RCC 7860 (cell line): Measurements from ENCODE around the gene SVOP.

Experiments used
- DNase-seq: peaks from one replicate; pipeline ENCODE4 v3.0.0-alpha.2; 2015; ENCODE audit warnings: low spot score
- FAIRE-seq: peaks from 2 replicates; lab custom pipeline; 2012; peaks lifted over from hg19 to GRCh38; lab: Jason Lieb, UNC

SVOP gene

GRCh38 chr12:108939594-108939993 lies 81.3 kb downstream of the SVOP start:
- no peak for DNase-seq
- FAIRE-seq = no peak

- FAIRE-seq (no peak), DNase-seq (no peak)
Observed at GRCh38 chr12:108938247-108938924, 82.5 kb downstream of the SVOP start.

- FAIRE-seq (no peak), DNase-seq (no peak)
Observed at GRCh38 chr12:108935159-108935763, 85.6 kb downstream of the SVOP start.

DNA sequence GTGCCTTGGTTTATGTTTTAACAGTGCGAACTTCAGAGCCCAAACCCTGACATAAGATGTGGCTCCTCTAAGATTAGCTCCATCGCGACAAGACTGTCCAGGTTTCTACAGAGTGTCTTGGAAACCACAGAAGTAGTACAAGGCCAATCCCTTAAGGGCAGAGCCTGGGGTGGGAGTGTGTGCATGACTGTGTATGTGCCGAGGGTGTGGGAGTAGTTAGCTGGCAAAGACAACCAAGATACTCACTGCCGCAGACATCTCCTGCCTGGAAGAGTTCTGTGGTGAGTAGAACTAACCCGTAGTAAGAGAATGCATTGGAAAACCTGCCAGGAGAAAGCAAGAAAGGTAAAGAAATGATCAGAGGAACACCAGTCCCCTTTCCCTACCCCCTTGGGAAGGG lies 86.9 kb downstream of the SVOP start:
- DNase-seq (no peak), FAIRE-seq (no peak)

DNA sequence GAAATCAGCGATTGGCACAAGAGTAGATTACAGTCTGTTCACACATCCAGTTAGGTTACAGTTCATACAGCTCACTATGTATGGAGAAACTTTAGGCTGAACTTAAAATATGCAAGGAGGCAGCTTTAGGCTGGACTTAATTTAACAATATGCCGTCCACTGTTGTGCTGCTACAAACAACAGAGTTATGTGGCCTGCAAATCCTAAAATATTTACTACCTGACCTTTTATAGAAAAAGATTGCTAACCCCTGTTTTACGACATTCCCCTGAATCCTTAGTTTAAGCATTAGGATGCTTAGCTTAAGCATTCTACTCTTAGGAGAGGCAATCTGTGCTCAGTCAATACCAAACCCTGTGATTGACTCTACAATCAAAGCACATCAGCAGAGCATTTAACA lies 90.1 kb downstream of the SVOP start:
- no peak for DNase-seq
- FAIRE-seq = no peak

DNA sequence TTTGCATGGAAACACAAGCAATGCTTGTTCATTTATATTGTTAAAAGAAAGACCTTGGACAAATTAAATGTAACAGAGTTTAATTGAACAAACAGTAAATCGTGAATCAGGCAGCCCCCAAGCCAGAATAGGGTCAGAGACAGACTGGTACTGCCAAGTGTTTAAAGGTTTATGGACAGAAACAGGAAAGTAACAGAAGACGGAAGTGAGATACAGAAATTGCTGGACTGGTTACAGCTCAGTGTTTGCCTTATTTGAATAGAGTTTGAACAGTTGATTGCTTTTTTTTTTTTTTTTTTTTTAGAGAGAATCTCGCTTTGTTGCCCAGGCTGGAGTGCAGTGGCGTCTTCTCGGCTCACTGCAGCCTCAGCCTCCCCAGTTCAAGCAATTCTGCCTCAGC lies 90.7 kb downstream of the SVOP start:
- FAIRE-seq (no peak), DNase-seq (no peak)

- DNase-seq (no peak), FAIRE-seq (no peak)
Observed at GRCh38 chr12:108928695-108929094, 92.2 kb downstream of the SVOP start.

DNA sequence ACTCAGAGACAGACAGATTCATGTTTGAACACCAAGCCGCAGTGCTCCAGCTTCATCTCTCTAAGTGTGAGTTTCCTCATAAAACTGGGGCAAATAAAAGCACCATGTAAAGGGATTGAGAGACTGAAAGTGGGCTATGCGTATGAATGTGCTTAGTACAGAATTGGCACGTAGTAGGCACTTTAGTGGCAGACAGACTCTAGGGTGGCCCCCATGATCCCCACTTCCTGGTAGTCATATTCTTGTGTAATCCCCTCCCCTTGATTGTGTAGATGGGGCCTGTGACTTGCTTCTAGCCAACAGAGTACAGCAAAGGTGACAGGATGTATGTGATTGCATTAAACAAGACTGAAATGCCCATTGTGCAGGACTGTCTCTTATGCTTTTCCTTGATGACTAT lies 98.0 kb downstream of the SVOP start:
- DNase-seq (no peak), FAIRE-seq (no peak)

- no peak for DNase-seq
- no peak for FAIRE-seq
Observed at GRCh38 chr12:108921946-108922345, 98.9 kb downstream of the SVOP start.

- DNase-seq (no peak), FAIRE-seq (no peak)
Observed at GRCh38 chr12:108918960-108919642, 101.8 kb downstream of the SVOP start.

DNA sequence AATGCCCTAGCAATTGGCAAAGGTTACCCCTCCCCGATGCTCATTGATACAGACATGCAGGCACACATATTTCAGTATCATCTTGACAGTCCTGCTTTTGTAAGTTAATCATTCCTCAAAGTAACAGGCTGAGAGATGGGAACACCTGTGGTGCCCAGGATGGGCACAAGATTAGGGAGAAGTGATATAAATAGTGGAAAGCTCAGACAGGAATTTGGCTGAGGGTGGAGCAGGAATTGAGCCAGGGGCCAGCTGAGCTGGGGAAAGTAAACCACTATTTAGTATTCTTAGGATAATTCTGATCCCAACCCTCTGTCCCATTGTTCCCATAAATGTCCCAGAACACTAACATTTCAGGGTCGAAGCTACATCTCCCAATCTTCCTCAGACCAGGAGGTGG lies 102.7 kb downstream of the SVOP start:
- FAIRE-seq (no peak), DNase-seq (no peak)

GRCh38 chr12:108916336-108916735 lies 104.5 kb downstream of the SVOP start:
- no peak for FAIRE-seq
- DNase-seq = no peak

DNA sequence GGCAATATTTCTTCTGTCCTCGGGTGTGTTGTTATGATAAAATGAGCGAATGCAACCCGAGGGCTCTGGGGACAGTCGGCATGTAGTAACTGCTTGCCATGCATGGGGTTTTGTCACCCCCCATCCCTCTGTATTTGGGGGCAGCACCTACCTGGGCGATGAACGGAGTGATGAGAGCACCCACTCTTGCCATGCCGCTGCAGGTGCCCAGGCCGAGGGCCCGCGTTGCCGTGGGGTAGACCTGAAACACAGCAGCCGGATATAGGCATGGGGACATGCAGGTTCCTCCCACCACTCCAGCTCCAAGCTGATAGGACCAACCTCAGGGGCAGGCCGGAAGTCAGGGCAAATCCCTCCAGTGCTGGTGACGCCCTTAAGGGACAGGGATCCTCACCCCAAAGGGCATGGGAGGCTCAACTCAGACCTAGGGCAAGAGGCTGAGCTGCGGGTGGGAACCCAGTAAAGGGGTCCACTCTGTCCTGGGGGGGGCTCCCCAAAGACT lies 105.2 kb downstream of the SVOP start:
- DNase-seq (no peak), FAIRE-seq (no peak)

- FAIRE-seq (no peak), DNase-seq (no peak)
Observed at GRCh38 chr12:108914121-108914531, 106.7 kb downstream of the SVOP start.

GRCh38 chr12:108912361-108912760 lies 108.5 kb downstream of the SVOP start:
- DNase-seq (no peak), FAIRE-seq (no peak)

DNA sequence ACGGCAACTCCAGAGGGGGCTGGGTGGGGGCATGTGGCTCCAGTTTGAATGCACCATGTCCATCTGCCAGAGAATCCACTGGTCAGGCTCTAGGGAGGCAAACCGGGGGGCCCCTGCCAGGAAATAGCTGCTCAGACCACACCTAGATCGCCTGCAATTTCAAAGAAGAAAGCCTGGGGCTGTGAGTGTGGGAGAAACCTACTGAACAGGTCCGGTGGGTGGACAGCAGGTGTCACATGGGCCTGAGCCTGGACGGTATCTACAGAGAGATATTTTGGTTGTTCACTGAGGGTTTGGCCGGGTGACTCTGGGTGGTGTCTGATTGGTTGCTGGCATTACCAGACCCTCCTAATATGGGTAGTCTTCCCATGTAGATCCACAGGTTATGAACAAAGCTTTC lies 109.0 kb downstream of the SVOP start:
- no peak for DNase-seq
- no peak for FAIRE-seq

DNA sequence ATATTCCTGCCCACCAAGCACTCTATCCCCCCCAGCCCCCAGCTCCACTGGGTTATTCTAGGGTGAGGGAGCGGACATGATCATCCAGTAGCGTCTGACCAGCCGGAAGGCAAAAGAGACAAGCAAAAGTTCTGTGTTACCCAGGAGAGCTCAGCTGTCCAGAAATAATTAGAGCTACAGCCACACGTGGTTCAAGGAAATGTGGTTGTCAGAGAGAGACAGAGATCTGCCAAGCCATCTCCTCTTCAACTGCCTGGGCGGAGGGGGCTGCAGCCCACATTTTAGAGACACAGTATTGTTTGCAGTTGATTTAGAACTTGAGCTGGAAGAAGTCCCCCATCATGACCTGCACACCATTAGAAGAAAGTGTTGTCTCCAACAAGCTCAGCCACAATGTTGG lies 110.5 kb downstream of the SVOP start:
- no peak for DNase-seq
- no peak for FAIRE-seq

- no peak for DNase-seq
- FAIRE-seq = no peak
Observed at GRCh38 chr12:108907839-108908351, 113.0 kb downstream of the SVOP start.

DNA sequence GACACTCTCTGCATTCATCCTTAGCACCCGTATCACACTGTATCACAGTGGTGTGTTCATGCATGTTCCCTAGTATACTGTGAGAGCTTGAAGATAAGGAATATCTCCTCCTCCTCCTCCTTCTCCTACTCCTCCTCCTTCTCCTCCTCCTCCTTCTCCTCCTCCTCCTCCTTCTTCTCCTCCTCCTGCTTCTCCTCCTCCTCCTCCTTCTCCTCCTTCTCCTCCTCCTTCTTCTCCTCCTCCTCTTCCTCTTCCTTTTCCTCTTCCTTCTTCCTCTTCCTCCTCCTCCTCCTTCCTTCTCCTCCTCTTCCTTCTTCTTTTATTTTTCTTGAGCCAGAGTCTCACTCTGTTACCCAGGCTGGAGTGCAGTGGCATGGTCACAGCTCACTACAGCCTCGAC lies 113.9 kb downstream of the SVOP start:
- FAIRE-seq = no peak
- no peak for DNase-seq

DNA sequence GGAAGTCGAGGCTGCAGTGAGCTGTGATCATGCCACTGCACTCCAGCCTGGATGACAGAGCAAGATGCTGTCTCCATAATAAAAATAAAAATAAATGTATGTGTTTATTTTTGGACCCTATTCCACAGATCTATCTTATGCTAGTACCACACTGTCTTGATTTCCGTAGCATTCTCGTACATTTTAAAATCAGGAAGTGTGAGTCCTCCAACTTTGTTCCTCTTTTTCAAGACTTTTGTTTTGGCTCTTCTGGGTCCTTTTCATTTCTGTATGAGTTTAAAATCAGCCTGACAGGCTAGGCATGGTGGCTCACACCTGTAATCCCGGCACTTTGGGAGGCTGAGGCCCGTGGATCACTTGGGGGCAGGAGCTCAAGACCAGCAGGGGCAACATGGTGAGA lies 115.1 kb downstream of the SVOP start:
- FAIRE-seq = no peak

DNA sequence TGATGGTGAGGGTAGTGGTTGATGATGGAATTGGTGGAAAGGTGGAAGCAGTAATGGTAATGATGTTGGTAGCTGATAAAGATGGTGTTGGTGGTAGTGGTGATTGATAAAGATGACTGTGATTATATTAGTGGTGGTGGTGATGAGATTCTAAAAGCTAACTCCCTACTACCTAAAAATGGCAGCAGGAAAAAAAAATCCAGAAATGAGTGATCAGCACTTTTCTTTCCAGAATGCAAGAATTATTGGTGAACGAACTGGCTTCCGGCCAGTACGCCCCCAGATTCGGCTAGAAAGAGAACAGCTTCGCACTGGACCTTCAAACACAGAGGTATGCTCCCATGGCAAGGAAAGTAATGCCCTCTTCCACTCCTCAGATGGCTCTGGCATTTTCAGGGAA lies 121.7 kb downstream of the SVOP start:
- FAIRE-seq = no peak
- no peak for DNase-seq

More for the DNA sequence above, 115.1 kb downstream of the SVOP start:
- DNase-seq = no peak

DNA sequence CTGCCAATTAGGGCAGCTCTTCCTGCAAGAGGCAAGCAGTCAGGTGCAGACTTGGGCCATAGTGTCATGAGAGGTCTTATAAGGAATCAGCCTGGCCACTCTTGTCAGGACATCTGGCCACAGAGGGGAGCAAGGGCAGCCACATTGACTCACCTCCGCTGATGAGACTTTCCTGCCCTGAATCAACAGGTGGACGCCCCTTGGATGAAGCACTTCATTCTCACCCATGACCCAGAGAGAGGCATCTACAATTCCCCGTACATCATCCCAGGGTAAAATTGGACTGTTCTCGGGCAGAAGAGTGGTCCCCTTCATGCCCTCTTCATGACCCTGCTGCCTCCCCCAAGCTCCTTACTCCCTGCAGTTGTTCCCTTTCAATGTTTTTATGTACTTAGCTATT lies 124.1 kb downstream of the SVOP start:
- FAIRE-seq (no peak), DNase-seq (no peak)
